ENCODE results near the gene HOXA13. TPM values are rescaled to one million over a fixed set of nuclear protein-coding genes. Genes with fewer than 3 reads are reported as not detected.

Gene HOXA13
- total RNA-seq, 2 experiments from 2014 or later, result not detected

DNA sequence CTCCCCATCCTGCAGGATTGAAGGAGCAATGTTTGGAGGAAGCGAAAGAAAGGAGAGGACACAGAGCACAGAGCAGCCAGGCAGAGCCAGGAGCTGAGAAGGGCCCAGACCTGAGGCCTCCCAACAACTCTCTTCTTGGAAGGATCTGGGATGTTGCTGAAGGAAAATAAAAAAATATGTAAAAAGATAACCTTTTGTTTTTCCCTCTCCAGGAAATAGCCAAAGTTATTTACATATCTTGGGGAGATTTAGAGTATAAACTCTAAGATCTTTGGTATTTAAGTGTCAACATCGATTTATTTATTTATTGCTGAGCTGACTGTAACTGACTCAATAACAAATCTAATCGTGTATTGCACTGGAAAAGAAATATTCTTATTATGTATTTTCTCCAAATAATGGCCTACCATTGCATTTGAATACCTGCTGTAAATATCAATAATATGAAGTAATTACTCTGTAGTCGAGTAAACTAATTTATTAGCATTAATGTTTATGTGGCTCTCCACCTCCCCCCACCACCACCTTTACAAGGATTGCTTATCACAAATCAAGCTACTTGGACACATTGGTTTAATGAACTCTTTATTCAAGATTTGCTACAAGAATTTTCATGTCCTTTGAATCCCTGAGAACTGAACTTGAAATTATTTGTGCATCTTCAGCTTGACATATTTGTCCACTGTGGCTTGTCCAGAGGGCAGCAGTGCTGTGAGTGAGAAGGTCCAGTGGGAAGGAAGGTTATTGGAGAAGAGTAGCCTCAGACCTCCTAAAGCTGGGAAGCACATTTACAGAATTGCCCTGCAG, 13.0 kb downstream of the HOXA13 start:
- Mint-ChIP-seq H3K4me3 (no peak overlapping the region), H3K36me3 (ENCODE audit: low read depth) (no peaks in the 10 kb centered on the region), H3K27me3 (ENCODE audit: low read depth) (peaks cover 88% of the 10 kb centered on the region), H3K9me3 (no peaks in the 10 kb centered on the region), H3K27ac (no peak overlapping the region), H3K4me1 (ENCODE audit: low read depth) (peaks cover 37% of the 10 kb centered on the region)
- DNase-seq, result no peak
- CTCF ChIA-PET, result interaction anchor here (0.7 to 1.9 kb wide), 5 partner anchors 9 to 596 kb away, joined by 3 to 7 read pairs (median 3); partner anchors contain the start of gene HOXA13
- intact Hi-C loops (cut with micrococcal nuclease), result loop anchor here (5.0 kb wide), 1 partner anchor 35 kb away; the partner anchor contains the start of gene HOXA3

DNA sequence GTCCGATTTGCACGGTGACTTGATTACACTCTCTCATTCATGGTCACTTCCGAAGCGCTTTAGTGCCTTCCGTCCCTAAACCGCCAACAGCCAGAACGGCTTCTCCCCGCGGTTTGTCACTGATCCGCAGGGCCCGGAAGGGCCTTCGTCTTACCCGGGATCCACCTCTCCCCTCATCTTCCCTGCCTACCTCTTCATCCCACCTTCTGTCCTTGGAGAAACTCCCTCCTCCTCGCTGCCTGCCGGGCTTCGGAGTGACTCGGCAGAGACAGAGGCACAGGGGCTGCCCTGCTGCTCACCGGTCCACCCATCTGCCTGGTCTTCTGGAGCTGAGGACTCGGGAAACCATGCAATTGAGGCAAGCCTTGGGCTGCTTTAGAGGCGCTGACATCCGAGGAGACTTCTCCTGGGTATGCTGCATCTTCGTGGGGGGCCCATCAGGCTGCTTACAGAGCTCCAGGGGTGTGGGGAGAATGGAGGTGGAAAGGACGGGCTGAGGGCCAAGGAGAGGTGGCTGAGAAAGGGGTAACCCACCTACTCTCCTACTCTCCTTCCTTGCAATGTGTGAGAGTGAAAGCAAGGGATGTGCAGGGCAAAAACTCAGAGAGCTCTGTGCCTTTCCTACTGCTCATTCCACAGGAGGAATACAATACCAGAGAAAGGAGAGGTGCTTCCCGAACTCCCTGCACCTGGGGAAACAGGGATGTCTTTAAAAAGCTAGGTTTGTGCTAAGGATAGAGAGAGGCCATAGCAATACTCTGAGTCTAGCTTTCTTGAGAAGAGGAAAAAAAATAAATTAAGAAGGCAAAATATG, 13.8 kb downstream of the HOXA13 start:
- peak overlapping the region; percentile 61 for H3K4me3 Mint-ChIP-seq
- H3K27ac Mint-ChIP-seq, result no peak overlapping the region
- no peaks in the 10 kb centered on the region for H3K9me3 Mint-ChIP-seq
- H3K27me3 Mint-ChIP-seq (ENCODE audit: low read depth), result peaks cover 87% of the 10 kb centered on the region
- CTCF ChIA-PET, result interaction anchor here (0.7 to 1.9 kb wide), 4 partner anchors 10 to 597 kb away, joined by 3 to 7 read pairs (median 3); partner anchors contain the start of gene HOXA13
- intact Hi-C loops (cut with micrococcal nuclease), result loop anchor here (1.0 to 5.0 kb wide), 2 partner anchors 18 to 34 kb away; partner anchors contain the start of gene HOXA3
- no peak for DNase-seq
- H3K36me3 Mint-ChIP-seq (ENCODE audit: low read depth), result no peaks in the 10 kb centered on the region
- peaks cover 37% of the 10 kb centered on the region for H3K4me1 Mint-ChIP-seq (ENCODE audit: low read depth)

DNA sequence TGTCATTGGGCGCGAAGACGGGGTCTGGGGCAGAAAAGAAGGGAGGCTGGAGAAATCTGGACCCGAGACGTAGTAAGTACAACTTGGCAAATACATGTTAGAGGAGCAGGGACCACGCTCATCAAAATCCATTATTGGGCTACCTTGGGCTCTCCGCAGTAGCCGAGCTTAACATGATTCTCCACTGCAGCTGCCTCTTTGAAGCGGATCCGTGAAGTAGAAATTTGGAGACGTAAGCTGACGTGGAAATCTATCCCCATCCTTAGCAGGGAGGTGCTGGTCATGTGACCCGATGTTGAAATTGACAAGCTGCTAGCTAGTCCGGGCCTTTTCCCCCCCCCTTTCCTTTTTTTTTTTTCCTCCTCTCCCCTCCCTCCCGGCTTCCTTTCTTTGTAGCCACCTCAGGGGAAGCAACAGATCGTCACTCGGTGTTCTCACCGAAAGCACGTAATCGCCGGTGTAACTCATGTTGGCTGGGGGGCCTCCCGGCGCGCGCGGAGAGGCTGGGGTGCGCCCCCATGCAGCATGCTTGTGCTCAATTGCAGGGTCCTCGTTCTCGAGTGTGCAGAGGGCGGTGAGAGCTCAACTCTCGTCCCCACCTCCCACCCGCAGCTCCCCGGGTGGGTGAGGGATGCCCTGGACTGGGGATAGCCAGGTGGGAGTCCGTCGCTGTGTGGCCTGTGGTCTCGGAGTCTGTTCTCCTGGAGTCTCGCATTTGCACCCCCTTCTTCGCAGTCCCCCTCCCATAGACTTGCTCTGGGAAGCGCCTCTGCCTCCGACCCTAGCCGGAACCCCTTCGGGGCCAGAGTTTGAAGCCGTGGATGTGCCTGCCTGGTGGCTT, 14.7 kb downstream of the HOXA13 start, which contains the start of gene HOXA11:
HOXA11 (minus strand) TSS at position 220 of the 841 bp plus-strand sequence; CDS start at position 132, 88 bp downstream.
- Mint-ChIP-seq H3K27me3 (ENCODE audit: low read depth) (peaks cover 84% of the 10 kb centered on the region), H3K4me1 (ENCODE audit: low read depth) (peaks cover 37% of the 10 kb centered on the region), H3K4me3 (peak within 1 kb of the TSS; percentile 61), H3K36me3 (ENCODE audit: low read depth) (no peaks in the 10 kb centered on the region), H3K9me3 (no peaks in the 10 kb centered on the region), H3K27ac (no peak within 1 kb of the TSS)
- intact Hi-C loops (cut with micrococcal nuclease), result loop anchor here (1.0 to 5.0 kb wide), 2 partner anchors 17 to 33 kb away; partner anchors contain the start of gene HOXA3
- CTCF ChIA-PET, result interaction anchor here (0.5 to 1.1 kb wide), 3 partner anchors 11 to 58 kb away, joined by 3 to 5 read pairs (median 3); no protein-coding TSS in a partner anchor
- DNase-seq, result peak; percentile 58

DNA sequence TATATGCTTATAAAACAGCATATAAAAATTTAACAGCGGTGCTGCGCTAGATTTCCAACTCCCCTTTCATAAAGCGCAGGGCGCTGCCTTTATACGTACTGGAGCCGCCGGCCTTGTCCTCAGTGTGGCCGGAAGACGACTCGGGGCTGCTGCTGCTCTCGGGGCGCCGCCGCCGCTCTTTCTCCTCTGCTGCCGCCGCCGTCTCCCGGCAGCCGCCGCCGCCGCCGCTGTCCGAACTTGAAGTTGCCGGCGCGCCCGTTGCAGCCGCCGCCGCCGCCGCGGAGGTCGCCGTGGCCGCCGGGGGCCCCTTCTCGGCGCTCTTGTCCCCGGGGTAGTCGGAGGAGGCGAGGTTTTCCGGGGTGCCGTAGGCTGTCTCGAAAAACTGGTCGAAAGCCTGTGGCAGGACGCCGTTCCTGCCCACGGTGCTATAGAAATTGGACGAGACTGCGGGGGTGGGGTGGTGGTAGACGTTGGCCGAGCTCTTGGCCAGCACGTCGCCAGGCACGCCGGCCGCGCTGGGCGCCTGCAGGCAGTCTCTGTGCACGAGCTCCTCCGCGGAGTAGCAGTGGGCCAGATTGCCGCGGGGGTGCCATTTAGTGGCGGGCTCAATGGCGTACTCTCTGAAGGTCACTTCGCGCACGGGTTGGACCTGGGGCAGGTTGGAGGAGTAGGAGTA, 15.4 kb downstream of the HOXA13 start:
- Mint-ChIP-seq H3K27ac (no peak overlapping the region), H3K4me1 (ENCODE audit: low read depth) (peaks cover 36% of the 10 kb centered on the region)

DNA sequence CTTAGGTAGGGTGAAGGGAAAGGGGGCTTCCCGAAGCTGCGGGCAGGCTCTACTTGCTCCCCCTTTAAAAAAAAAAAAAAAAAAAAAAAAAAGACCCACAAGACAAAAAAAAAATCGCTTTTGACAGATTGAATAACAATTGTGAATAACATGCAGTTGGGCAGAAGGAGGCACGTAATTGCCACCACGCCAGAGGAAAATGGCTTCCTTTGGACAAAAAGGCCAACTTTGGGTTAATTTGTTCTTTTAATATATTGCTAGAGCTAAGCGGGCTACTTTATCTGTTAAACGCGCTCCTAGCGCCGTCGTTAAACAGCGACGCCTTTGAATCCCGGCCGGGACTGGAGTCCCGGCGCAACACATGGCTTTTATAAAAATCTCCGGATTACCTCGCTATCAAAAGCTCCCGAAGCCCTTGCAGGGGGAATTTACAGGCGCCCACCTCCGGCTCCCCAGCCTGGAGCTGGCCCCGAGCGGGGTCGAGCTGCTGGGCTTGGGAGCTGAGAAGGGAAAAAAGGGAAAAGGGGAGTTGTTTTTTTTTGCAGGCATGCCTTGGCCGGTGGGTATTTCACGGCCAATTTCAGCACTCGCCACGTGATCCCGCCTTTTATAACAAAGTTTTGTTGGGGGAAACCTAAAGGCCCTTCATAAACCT, 16.1 kb downstream of the HOXA13 start:
- CTCF ChIA-PET, result interaction anchor here (0.7 to 1.5 kb wide), 4 partner anchors 12 to 325 kb away, joined by 3 to 7 read pairs (median 4); no protein-coding TSS in a partner anchor
- peaks cover 35% of the 10 kb centered on the region for H3K4me1 Mint-ChIP-seq (ENCODE audit: low read depth)

More for the DNA sequence above, 15.4 kb downstream of the HOXA13 start:
- CTCF ChIA-PET, result interaction anchor here (1.0 to 1.5 kb wide), 5 partner anchors 11 to 33 kb away, joined by 3 to 5 read pairs (median 3); no protein-coding TSS in a partner anchor
- DNase-seq, result no peak
- H3K4me3 Mint-ChIP-seq, result peak overlapping the region; percentile 61
- intact Hi-C loops (cut with micrococcal nuclease), result loop anchor here (1.0 to 5.0 kb wide), 3 partner anchors 10 to 32 kb away; partner anchors contain the start of genes HOXA10 and HOXA3
- no peaks in the 10 kb centered on the region for H3K36me3 Mint-ChIP-seq (ENCODE audit: low read depth)
- peaks cover 82% of the 10 kb centered on the region for H3K27me3 Mint-ChIP-seq (ENCODE audit: low read depth)
- no peaks in the 10 kb centered on the region for H3K9me3 Mint-ChIP-seq

DNA sequence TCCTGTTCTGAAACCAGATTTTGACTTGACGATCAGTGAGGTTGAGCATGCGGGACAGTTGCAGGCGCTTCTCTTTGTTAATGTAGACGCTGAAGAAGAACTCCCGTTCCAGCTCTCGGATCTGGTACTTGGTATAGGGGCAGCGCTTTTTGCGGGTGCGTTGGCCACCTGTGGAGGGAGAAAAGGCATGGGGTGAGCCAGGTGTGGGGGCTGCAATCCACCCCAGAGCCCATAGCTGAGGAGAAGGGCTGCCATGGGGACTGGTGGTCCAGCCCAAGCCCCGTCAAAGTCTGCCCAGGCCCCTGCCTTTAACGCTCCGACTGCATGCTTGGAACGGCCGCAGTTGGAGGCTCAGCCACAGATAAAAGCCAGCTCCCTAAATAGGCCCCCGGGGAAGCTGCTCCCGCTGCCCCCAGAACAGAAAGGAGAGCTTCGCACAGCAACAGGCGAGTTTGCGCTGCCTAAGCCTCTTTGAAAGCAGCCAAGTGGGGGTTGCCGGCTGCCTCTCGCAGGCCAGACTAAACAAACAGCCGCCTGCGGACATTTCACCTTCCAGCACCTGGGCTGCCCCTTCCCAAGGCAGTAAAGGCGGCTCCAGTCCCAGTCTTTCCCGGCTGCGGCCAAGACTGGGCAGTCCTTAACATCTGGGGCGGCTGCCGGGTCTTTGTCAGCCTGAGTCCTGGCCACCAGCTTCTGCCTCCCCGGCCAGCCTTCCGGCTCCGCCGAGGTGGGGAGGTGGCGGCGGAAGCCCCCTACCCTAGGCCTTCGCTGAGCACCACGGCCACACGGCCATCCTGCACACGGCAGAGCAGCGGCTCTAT, 16.8 kb downstream of the HOXA13 start:
- no peak overlapping the region for H3K27ac Mint-ChIP-seq
- H3K36me3 Mint-ChIP-seq (ENCODE audit: low read depth), result no peaks in the 10 kb centered on the region
- peaks cover 28% of the 10 kb centered on the region for H3K4me1 Mint-ChIP-seq (ENCODE audit: low read depth)
- no peaks in the 10 kb centered on the region for H3K9me3 Mint-ChIP-seq
- CTCF ChIA-PET, result interaction anchor here (0.7 to 1.5 kb wide), 6 partner anchors 13 to 325 kb away, joined by 3 to 7 read pairs (median 4); no protein-coding TSS in a partner anchor
- H3K27me3 Mint-ChIP-seq (ENCODE audit: low read depth), result peaks cover 78% of the 10 kb centered on the region
- H3K4me3 Mint-ChIP-seq, result no peak overlapping the region
- intact Hi-C loops (cut with micrococcal nuclease), result no loop called here
- no peak for DNase-seq

More for the DNA sequence above, 16.1 kb downstream of the HOXA13 start:
- DNase-seq, result no peak
- no peaks in the 10 kb centered on the region for H3K36me3 Mint-ChIP-seq (ENCODE audit: low read depth)
- no peak overlapping the region for H3K27ac Mint-ChIP-seq
- H3K9me3 Mint-ChIP-seq, result no peaks in the 10 kb centered on the region
- peaks cover 82% of the 10 kb centered on the region for H3K27me3 Mint-ChIP-seq (ENCODE audit: low read depth)
- H3K4me3 Mint-ChIP-seq, result peak overlapping the region; percentile 43
- intact Hi-C loops (cut with micrococcal nuclease), result loop anchor here (1.0 kb wide), 1 partner anchor 10 kb away; the partner anchor contains the start of gene HOXA10

DNA sequence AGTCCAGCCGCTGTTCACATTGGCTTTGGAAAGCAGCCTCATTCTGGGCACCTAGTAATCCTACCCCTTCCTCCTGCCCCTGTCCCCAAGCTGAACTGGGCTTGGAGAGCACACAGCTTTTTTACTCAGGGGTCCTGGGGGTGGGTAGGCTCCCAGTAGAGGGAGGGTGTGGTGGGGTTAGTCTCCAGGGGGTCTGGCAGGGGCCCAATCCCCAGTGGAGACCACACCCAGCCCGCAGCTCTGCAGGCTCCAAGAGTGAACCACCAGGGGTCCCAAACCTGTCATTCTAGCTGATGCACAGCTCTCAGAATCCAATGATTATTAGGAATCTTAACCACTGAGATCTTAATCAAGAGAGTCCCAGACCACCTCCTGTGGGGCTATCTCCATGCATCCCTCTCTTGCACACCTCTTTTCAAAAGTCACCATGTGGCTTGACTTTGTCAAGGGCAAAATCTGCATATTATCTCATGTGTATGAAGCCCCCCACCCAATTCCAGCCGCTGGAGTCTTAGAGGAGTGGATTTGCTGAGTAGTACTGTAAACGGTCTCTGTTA, 17.5 kb downstream of the HOXA13 start:
- Mint-ChIP-seq H3K27ac (no peak overlapping the region), H3K27me3 (ENCODE audit: low read depth) (peaks cover 78% of the 10 kb centered on the region), H3K4me3 (no peak overlapping the region), H3K4me1 (ENCODE audit: low read depth) (peaks cover 23% of the 10 kb centered on the region), H3K9me3 (no peaks in the 10 kb centered on the region), H3K36me3 (ENCODE audit: low read depth) (no peaks in the 10 kb centered on the region)
- intact Hi-C loops (cut with micrococcal nuclease), result no loop called here
- CTCF ChIA-PET, result interaction anchor here (0.9 to 1.4 kb wide), 3 partner anchors 17 to 23 kb away, joined by 3 to 4 read pairs (median 3); no protein-coding TSS in a partner anchor
- DNase-seq, result no peak

DNA sequence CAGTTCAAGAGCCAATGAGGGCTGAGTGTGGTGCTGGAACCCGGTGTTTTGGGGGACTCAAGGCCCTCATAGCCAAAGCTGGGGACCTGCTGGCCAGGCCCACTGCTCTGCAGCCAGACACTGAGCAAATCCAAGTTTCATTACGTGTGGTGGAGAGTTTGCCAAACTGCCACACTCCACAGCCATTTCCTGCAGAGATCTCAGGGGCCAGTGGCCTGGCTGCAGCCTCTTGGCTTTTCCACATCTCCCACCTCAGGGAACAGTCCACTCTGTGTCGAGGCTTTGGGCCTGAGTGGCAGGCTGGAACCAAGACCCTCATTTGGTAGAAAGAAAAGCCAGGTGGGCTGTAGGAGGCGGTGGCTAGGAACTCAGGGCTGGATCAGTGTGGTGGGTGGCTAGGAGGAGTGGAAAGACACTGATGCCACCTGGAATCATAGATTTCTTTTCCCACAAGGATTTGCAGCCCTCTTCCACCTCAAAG, 18.1 kb downstream of the HOXA13 start:
- intact Hi-C loops (cut with micrococcal nuclease), result no loop called here
- peaks cover 20% of the 10 kb centered on the region for H3K4me1 Mint-ChIP-seq (ENCODE audit: low read depth)

More for the DNA sequence above, 18.1 kb downstream of the HOXA13 start:
- Mint-ChIP-seq H3K27ac (no peak overlapping the region), H3K27me3 (ENCODE audit: low read depth) (peaks cover 73% of the 10 kb centered on the region), H3K4me3 (no peak overlapping the region), H3K9me3 (no peaks in the 10 kb centered on the region), H3K36me3 (ENCODE audit: low read depth) (no peaks in the 10 kb centered on the region)
- no peak for DNase-seq
- CTCF ChIA-PET, result interaction anchor here (1.0 to 1.4 kb wide), 2 partner anchors 17 to 23 kb away, joined by 3 read pairs; no protein-coding TSS in a partner anchor

Data from activated naive CD4-positive, alpha-beta T cell treated with anti-CD3 and anti-CD28 coated beads for 36 hours (primary cell).